NCI-H128 (cell line): Measurements from ENCODE around the gene KIAA0930.
"Not testable (repeated sequence)": the region's sequence is repeated elsewhere in the genome, so short reads cannot be mapped to it uniquely, and the experiment has no call there.

Experiments
- DNase-seq: peaks from one replicate; lab custom pipeline; 2025; ENCODE audit not compliant: unreplicated experiment; lab: John Stamatoyannopoulos, UW

KIAA0930 gene

DNA sequence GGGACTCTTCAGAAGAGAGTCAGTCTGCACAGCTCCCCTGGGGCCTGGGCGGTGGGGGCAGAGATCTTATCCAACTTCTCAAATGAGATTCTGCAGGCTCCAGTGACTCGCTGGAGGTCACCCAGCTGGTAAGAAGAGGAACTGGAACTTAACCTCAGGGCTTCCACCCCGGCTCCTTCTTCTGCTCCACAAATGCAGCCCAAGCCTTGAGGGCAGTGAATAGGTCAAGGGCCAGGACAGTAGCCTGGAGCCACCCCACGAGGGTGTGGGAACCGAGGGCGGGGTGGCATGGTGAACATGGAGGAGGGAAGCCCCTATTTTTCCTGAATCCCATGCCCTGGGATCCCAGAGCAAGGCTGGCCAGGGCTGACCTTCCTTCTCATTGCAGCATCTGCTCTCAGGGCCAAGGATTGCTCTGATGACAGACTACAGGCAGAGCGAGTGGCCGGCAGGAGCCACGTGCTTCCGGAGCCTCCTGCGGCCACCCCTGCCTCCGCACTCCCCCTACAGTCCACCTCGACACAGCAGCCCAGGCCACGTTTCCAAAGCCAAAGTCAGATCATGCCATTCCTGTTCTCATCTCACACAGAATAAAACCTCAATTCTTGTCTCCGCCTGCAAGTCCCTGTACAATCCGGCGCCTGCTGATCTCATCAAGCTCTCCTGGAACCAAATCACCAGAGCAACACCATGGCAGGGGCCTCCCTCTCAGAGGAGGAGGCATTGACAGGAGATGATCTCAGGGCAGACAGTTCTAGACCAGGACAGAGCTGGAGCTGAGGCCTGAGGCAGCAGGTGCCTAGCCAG lies 23.0 kb upstream of the KIAA0930 start:
- no peak for DNase-seq

DNA sequence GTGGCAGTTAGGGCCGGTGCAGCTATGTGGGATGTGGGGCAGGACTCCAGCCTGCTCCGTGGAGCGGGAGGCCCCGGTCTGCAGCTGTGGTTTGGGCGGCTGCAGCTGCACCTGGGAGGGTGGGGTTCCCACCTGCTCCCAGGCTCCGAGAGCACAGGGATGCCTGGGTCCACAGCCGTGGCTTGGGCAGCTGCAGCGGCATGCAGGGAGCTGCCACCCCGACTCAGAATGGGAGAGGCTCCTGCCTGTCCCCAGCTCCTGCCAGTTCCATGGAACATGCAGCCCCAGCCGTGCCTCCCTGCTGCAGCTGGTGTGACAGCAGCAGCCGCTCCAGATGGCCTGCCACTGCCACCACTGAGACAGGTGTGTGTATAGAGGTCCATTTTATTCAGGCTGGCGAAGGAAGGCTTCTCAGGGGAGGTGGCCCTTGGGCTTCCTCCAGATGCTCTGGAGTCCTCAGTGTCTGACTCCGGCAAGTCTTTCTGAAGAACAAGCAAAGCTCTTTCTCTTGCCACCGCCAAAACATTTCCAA lies 22.3 kb upstream of the KIAA0930 start:
- no peak for DNase-seq

DNA sequence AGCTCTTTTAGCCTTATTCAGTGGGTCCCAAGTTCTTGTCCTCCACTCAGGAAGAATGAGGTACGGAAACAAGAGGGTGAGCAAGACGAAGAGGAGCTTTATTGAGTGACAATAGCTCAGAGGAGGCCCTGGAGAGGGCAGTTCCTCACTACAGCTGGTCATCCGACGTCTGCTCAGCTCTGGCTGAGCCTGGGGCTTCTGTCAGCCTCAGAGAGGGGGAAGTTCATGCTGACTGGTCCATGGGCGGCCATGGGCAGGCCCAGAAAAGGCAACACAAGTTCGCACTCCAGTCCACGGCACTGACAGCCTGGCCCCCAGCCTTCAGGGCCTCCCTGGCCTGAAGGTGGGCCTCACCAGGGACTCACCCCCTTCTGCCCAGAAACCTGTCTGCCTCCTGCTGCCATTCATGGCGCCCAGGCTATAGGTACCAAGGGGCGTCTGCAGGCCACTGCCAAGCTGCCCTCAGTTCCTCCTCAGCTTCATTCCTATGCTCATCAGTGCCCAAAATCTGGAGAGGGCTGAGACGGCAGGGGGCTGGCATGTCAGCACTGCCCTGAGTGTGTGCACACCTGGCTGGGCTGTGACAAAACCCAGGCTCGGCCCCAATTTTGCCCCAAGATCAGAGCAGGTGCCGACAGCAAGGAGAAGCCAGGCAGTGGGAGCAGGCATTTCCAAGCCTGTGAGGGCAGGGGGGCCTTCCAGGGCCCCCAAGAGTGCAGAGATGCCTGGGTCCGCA lies 21.7 kb upstream of the KIAA0930 start:
- no peak for DNase-seq

DNA sequence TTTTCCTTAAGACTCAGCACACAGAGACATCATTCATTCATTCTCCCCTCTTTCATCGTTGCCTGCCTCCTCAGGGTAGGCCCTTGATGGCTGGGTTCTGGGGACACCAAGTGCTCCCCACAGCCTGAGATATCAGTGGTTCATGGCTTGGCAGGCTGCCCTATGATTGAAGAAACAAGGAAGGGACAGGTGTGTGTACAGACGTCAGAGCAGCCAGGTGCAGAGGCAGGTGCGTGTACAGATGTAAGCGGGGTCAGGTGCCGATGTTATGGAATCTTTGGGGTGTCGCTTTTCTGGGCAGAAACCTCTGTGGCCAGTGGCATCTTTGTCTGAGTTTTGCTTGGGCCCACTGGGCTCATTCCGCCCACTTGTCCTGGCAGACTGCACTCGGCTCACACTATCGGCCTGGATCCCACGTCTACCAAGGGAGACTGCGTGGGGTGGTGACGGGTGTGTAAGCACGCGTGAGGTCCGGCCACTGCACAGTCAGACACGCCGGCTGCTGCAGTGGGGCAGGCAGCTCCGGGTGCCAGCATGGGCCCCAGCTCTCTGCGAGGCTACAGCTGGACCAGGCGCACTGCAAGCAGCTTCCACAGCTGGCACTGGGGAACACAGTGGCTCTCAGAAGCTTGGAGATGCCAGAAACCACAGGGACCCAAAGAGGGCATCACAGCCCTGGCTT lies 20.9 kb upstream of the KIAA0930 start:
- DNase-seq, result no peak

DNA sequence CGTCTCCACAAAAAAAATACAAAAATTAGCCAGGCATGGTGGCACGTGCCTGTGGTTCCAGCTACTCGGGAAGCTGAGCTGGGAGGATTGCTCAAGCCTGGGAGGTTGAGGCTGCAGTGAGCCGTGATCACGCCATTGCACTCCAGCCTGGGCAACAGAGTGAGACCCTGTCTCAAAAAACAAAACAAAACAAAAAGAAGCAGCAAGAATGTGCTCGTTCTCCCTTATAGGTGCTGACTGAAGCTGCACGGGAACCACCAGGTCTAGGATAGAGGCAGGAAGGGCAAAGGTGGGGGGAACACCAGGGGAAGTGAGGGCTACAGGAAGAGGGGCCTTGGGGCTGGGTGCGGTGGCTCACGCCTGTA lies 19.7 kb upstream of the KIAA0930 start:
- not testable (repeated sequence) for DNase-seq

DNA sequence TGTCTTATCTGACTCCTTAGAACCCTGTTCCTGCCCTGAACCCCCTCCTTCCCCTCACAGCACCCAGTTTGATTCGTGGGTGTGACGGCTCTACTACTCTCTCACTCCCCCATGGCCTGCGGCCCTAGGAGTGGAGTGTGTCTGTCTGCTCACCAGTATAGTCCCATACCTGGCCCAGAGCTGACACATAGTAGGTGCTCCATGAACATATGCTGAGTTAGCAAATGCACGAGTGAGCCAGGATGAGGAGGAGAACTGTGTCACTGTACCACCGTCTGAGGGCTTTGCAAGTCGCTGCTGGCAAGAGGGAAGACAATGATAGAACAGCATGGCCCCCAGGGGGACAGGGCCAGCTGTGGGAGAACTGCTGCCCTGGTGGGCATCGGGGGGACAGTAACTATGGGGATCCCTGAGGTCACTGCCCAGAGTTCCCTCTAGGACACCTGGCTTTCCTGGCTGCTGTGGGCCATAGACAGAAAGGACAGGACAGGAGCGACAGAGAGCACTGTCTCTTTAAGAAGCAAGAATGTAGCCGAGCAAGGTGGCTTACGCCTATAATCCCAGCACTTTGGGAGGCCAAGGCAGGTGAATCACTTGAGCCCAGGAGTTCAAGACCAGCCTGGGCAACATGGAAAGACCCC lies 19.2 kb upstream of the KIAA0930 start:
- DNase-seq, result no peak

DNA sequence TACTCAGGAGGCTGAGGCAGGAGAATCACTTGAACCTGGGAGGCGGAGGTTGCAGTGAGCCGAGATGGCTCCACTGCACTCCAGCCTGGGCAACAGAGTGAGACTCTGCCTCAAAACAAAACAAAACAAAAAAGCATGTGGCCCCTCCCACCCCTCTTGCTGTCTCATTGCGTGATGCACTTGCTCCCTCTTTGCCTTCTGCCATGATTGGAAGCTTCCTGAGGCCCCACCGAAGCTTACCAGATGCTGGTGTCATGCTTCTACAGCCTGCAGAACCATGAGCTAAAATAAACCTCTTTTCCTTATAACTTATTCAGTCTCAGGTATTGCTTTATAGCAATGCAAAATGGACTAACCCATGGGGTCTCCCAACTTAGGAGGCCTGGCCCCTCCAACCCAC lies 17.2 kb upstream of the KIAA0930 start:
- not testable (repeated sequence) for DNase-seq

DNA sequence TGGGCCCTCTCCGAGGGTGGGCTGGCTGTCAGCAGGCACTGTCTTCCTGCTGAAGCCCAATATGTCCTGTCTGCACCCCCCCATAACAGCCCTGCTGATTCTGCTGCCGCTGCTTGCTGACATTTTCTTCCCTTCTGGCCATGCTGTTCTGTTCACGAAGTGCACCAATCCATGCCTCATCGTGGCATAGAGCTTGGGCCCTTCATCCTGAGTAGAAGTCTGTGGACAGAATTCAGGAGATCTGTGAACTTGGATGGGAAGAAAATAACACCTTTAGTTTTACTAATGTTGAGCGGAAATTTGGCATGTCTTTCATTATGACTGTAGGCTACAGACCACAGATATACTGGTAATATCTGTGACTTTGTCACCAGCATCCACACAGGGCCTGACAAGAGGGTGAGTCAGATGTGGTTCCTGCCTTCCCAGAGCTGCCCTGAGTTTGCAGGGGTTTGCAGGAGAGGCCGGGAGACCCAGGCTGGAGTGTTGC lies 14.1 kb upstream of the KIAA0930 start:
- no peak for DNase-seq

DNA sequence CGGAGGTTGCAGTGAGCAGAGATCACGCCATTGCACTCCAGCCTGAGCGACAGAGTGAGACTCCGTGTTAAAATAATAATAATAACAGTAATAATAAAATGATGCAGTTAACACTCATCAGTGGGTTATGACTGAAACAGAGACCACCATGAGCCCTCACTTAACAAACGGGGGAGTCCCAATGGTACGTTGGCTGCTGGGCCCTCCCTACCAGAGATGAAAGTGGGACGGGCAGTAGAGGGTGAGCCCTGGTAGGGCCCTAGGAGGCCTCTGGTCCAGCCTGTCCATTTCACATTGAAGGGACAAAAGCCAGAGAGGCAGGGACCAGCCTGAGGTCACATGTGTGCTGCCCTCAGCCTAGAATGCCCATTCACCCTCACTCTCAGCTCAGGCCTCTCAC lies 13.7 kb upstream of the KIAA0930 start:
- no peak for DNase-seq

DNA sequence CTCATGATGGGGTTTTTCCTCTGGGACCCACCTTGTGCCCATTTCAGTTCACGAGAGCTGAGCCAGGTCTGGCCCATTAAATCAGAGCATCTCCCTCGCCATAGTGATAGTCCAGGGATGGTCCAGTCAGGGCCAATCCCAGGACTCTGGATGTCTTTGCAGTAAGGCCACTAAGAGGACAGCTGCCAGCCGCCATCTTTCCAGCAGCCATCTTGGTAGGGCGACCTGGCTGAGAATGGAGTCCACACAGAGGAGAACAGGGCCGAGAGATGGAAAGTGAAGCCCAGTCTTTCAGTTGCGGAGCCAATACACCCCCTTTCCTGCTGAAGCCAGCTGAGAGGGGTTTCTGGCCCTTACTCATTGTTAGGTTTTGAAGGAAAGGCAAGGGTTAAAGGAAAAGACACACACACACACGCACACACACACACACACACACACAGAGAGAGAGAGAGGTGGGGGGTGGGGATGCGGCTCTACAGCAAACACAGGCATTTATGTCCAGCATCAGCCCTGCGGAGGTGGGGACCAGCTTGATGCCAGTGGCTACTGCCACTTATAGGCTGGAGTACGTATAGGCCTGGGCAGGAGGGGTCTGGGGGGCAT lies 12.4 kb upstream of the KIAA0930 start:
- no peak for DNase-seq

DNA sequence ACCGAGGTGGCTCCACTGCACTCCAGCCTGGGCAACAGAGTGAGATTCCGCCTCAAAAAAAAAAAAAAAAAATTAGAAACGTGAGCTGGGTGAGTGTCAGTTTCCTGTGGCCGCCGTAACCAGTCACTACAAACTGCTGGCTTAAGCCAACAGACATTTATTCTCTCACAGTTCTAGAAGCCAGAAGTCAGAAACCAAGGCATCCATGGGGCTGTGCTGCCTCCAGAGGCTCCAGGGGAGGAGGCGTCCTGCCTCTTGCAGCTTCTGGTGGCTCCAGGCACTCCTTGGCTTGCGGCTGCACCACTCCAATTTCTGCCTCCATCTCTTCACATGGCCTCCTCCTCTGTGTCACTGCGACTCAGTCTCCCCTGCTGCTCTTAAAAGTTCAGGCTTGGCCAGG lies 11.1 kb upstream of the KIAA0930 start:
- DNase-seq, result no peak

DNA sequence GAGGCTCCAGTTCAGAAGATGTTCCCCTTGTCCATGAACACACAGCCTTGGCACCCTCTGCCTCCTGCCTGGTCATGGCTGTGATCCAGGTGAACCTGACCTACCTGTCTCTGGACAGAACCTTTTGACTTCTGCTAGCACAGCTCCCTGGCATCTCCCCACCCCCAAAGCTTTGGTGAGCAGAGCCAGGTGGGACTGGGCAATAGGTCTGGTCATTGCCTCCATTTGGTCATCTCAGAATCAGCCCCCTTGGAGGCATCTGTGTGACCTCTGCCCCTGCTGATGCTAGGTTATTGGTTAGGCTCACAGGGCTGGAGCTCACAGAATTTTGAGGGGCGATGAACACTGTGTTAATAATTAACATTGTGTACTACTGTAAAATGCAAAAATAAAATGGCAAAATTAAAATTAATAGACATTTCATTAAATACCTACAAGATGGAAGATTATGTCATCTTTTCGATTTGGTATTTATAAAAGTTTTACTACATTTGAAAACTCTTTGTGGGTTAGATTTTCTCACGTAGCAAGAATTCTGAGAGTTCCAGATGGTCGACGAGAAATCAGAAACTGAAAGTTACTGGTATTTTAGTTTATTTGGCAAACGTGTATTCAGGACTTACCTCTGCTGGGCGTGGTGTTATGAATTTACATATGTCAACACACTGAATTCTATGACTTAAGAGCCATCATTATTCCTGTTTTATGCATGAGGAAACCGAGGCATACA lies 8.3 kb upstream of the KIAA0930 start:
- DNase-seq, result no peak

DNA sequence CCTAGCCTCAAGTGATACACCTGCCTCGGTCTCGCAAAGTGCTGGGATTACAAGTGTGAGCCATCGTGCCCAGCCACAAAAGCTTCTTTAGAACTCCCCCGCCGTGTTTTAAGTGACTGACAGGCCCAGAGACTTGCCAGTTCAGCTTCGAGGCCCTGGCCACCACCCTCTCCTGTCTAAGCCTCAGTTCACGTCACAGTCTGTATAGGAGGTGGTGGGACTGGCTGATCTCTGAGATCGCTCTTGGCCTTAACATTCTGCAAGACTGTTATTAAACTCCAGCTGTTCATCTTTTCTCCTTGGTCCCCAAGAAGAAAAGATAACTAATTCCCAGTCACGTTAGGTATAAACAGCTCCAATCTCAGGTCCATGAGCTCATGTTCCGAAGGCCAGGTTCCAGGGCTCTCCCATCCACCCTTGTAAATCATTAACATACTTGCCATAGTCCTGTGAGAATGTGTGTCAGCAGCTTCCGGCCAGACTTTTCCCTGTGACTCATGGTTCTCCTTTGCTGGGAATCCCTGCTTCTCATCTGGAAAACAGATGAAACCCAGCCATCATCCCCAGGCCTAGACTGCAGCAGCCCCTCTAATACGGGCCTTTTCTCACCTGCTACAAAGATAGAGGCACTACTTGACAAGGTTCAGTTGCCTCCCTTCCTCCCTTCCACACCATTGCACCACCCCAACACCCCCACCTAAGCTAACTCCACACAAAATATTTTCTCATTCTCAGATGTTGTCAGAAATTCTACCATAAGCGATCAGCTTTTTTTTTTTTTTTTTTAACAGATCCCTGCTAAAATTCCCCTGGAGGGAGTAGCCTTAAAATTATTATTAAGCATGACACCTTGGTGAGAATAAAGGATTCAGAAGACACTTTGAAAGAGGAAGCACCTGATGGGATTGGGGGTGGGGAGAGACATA lies 5.6 kb upstream of the KIAA0930 start:
- DNase-seq, result no peak

DNA sequence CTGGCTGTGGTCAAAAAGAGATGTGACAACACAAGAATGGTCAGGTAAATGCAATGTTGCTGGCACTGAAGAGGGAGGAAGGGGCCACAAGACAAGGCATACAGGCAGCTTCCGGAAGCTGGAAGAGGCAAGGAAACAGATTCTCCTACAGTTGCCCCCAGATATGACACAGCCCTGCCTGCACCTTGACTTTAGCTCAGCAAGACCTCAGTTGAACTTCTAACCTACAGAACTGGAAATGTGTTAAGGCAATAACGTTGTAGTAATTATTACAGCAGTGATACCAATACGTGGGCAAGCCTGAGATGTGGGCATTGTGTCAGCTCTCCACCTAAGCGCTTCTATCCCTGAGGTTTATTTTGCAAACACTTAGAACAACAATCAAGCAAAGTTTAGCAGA lies 4.2 kb upstream of the KIAA0930 start:
- no peak for DNase-seq

DNA sequence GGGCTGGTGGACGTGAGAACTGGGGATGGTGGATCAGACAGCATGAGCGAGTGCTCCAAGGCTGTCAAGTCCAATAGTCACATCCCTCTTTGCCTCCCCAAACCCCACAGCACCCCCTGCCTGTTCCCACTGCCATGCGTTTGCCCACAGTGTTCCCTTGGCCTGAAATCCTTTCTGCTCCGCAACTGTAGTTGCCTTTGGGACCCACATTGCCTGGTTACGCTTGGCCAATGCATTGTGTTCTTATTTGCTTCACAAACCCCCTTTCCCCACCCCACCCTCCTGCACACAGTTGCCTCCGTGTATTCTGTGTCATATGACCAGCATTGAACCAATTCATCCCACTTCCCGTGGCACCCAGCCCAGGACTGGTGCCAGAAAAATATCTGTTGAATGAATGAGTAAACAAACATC lies 2.1 kb upstream of the KIAA0930 start:
- no peak for DNase-seq

DNA sequence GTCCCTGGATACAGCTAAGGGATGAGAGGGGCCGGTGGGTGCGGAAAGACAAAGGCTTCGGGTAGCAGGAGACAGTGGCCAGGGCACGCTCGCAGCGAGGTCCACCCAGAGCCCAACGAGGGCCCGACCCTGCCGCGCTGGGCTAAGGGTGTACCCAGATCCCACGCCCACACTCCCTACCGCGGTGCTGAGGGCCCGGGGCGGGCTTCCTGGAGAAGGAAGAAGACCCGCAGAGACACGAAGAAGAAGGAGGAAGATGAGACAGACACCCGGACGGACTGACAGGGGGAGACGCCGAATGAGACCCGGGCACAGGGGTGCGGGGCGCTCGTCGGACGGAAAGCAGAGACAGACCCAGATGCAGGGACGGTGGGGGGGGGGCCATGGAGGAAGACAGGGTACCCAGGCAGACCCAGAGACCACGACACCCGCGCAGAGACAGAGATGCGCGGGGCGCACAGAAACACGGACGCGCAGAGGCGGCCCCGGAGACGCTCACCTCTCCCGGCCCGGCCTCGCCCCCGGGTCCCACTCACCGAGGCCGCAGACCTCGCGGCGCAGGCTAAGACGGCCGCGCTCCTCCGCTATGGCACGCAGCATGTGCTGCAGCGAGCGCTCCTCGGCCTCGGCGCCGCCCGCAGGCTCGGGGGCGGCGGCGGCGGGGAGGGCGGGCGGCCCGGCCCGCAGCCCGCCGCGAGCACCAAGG lies 437 bp downstream of the KIAA0930 start:
- no peak for DNase-seq

DNA sequence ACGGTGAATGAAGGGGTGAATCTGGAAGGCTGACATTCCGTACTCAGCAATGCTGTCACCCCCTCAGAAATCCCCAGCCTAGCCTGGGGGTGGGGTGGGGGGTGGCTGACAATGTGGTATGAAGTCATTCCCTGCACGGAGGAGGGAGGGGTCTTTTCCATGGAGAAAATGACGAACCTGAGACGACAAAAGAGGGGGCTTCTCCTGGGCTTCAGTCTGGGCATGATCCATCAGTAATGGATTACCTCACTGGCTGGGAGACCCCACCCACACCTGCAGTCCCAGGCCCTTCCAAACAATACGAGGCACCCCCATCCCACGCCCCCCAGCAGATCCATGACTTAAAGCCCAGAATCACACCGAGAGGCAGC lies 1.0 kb downstream of the KIAA0930 start:
- no peak for DNase-seq

DNA sequence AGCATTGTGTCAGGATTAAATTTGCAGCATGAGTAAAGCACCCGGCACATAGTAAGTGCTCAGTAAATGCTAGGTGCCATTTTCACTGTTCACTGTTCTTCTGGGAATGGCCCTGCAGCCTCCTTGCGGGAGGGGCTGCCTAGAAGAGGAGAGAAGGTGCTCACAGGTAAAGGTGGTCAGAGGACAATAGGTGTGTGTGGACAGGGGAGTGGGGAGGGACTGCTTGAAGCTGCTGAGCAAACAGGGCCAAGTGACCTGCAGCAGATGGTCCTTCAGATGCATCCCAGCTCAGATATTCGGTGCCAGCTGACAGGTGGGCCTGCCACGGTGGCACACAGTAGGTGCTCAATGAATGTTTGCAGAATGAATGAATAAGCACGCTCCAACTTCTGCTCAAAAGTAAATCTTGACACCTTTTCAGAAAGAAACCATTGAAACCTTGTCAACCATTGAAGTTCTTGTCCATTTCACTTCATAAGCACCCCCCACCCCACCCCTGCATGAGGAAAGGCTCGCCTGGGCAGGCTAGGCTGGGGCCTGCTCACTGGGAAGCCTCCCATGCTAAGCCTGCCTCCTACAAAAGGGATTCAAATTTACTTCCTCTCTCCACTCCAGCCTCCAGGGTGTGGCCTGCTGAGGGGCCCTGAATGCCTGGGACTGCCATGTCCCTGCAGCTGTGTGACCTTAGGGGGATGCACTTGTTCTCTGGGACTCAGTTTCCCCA lies 1.6 kb downstream of the KIAA0930 start:
- DNase-seq, result no peak
